HG02840 (cell line): ENCODE measurements around the gene ABAT.
"Not testable (repeated sequence)": the region's sequence is repeated elsewhere in the genome, so short reads cannot be mapped to it uniquely, and the experiment has no call there.

Experiments used
- ATAC-seq: cut with Tn5 transposase; IDR thresholded peaks from one replicate; pipeline ENCODE4 v1.9.1; 2021; ENCODE audit warnings: mild to moderate bottlenecking, moderate library complexity, moderate number of reproducible peaks; ENCODE audit not compliant: unreplicated experiment, low FRiP score

ABAT gene

DNA sequence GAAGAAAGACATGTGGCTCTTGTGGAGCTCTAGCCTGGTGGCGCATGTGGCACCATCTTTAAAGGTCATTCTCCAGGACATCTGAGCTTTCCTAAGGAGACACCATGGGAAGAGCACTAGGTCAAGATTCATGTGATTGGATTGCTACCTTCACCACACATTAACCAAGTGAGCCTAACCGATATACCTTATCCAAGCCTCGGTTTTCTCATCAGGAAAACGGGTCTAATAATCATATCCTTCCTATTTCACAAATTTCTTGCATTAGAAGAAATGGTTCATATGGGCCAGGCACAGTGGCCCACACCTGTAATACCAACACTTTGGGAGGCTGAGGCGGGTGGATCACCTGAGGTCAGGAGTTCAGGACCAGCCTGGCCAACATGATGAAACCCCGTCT is 64.7 kb downstream of the ABAT start:
- no peak for ATAC-seq

DNA sequence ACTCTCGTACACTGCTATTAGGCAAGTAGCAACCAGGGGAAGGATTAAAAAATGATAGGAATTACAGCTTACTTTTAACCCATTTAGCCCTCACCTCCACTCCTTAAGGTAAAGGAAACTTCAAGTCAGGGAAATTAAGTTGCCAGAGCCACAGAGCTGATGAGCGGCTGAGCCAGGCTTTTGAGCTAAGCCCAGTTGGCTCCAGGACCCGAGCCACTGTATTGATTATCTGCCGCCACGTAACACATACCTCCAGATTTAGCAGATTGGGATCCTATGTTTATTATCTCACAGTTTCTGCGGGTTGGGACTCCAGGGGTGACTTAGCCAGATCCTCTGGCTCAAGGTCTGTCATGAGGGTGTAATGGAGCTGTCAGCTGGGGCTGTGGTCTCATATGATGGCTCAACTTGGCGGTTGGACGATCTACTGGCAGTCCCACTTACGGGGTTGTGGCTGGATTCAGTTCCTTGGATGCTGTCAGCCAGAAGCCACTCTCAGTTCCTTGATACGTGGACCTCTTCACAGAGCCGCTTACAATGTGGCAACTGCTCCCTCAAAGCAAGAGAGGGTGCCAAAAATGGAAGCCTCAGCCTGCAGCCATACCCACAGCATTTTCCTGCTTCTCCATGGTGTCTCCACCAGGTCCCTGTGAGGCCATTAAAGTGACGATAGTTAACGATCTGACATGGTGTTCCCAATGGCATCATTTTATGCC is 65.7 kb downstream of the ABAT start:
- ATAC-seq, result no peak

DNA sequence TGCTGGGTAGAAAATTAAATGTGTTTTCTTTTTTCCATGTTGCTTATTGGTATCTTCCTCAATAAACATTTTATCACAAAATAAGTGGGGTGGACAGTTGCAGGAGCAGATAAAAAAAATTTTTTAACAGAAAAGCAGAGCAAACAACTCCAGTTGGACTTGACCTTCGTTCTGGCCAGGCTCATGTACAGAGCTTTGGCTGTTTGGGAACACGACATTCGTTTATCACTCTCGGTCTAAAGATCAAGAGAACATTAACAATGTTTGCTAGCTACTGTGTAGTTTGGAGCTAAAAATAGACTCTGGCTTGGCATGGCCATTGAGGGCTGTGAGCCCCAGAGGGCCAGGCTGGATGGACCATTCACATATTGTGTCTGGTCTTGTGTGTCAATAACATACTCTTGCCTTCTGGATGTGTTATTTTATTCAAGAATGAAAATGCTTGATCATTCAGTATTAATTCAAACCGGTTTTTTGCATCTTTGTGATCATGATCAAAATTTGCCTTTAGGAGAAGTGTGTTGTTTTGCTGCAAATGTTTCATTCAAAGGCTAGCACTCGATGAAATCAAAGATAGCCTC is 66.4 kb downstream of the ABAT start:
- no peak for ATAC-seq

DNA sequence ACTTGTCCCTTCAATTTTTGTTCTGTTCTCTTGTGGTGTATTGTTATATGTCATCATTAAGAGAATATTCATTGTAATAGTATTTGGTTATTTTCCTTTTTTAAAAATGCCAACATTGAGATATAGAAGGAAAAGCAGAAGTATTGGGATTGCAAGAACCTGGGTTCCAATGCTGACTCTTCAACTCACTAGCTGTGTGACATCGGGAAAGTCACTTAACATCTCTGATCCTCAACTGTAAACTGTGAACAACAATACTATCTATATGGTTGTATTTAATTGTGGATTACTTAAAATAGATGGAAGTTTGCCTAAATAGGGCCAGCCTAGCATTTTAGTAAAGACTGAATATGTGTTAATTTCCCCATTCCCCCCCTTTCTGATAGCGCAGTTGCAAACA is 67.2 kb downstream of the ABAT start:
- no peak for ATAC-seq

DNA sequence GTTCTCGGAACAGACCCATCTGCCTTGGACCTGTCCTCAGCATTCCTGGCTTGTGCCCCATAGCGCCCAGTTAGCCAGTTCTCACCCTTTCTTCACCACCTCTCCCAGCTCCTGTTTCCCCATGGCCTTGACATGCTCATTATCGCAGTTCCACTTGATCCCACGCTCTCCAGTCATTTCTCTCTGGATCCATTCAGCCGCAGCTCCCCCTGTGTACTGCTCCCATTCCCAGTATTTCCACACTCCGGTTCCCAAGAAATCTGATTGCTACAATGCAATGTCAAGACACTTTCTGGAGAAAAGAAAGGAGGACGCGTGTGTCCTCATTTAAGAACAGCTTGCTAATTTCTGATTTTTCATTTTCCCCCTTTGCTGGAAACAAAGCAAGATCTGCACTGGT is 67.7 kb downstream of the ABAT start:
- no peak for ATAC-seq

DNA sequence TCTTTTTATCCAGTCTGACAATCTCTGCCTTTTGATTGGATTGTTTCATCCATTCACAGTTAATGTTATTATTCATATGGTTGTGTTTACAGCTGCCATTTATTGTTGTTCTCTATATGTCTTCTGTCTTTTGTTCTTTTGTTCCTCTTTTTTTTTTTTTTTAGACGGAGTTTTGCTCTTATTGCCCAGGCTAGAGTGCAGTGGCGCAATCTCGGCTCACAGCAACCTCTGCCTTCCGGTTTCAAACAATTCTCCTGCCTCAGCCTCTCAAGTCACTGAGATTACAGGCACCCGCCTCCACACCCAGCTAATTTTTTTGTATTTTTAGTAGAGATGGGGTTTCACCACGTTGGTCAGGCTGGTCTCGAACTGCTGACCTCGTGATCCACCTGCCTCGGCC is 74.5 kb downstream of the ABAT start:
- not testable (repeated sequence) for ATAC-seq

DNA sequence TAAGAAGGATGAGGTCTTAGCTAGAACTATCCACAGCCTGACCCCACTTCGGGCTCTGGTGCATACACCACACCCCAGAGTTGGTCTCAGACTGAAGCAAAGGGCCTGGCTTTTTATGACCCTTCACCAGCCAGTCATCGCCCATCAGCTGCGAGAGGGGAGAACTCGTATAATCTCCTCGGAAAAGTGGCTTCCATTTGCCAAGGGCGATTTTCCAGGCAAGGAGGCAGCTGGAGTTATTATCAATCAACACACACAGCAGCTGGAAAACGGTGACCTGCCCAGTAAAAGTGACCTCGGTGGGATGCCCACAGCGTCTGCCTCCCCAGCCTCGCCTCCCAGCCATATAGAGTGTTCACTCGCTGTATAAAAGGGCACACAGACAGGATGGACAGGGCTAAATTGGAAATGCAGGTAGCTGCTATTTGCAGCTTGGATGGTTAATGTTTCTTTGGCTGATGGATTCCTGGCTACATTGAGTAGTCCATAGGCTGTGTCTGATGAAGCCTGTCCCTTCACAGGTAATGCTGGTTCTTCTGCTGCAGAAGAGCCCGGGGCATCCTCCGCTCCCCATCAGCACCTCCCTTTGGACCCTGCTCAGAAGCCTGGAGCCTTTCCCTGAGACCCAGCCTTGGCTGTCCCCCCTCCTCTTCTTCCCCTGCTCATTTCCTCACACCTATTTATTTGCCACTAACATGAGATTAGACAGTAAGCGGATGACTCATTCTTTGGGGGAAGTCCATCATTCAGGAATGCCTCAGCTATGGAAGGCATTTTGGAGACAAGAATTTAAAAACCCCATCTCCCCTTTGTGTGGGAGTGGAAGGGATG is 77.3 kb downstream of the ABAT start:
- no peak for ATAC-seq

DNA sequence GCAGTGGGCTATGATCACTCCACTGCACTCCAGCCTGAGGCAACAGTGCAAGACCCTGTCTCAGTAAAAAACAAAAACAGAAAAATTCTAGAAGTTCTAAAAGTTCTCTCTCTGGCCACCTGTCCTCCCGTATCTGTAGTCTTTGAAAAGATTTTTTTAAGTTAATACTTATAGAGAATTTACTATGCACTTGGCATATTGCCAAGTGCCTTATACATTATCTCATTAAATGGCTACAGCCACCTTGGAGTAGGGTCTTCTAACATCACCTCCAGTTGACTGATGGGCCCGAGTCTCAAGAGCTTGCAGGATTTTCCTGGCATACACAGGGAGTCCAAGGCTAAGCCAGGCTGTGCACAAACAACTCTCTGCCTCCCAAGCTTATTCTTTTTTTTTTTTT is 78.3 kb downstream of the ABAT start:
- no peak for ATAC-seq

DNA sequence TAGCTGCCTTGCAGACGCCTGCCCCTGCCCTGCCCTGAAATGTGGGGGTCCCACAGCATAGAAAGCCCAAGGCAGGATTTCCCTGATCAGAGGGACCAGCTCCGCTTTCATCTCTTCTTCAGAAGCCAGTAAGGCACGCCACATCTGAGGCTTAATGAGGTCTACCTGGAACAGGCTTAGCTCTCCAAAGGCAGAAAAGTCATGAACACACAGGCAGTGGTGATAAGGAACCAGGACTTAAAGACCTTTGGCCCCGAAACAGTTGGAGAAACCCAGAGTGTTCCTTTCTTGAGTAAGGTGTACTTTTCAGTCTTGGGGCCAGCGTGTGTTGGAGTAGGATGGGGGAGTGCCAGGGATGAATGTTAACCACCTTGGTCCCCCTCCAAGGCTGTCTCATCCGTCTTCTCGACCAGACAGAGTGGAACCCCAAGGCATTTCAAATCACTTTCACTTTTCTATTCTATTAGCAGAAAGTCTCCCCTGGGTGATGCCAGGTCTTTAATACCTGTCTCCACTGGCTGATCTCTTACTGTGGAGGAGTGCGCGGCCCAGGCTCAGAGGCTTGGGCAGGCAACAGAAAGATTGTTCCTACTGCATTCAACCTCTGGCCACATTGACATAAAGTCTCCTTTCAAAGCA is 79.1 kb downstream of the ABAT start:
- ATAC-seq, result no peak

DNA sequence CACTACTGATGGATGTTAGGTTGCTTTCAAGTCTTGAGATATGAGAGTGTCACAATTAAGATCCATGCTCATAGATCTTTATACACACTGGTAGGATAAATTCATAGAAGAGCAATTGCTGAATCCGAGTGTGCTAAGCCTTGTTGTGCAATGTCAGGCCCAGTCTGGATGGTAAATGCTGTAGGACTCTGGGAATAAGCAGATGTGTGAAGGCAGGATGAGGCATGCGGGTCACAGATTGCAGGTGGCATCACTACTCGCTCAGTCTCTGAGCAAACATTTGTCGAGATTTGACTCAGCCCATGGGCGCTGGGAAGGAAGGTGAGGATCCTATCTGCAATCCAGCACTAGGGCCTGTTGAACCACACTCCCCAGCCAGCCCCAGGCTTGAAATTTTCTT is 82.3 kb downstream of the ABAT start:
- no peak for ATAC-seq

DNA sequence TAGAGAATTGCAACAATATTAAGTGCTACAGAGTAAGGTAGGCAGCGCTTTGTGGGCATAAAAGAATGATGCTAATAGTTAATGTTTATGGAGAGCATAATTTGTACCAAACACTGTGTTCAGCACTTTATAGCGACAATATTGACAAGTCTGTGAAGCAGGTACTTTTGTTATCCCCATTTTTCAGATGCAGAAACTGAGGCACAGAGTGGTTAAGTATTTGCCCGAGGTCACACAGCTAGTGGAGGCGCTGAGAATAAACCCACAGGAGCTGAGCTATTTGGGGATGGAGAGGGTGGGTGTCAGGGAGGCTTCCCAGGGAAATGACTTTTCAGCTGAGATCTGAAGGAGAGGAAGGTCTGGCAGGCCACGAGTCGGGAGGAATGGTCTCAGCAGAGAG is 83.6 kb downstream of the ABAT start:
- ATAC-seq, result no peak

DNA sequence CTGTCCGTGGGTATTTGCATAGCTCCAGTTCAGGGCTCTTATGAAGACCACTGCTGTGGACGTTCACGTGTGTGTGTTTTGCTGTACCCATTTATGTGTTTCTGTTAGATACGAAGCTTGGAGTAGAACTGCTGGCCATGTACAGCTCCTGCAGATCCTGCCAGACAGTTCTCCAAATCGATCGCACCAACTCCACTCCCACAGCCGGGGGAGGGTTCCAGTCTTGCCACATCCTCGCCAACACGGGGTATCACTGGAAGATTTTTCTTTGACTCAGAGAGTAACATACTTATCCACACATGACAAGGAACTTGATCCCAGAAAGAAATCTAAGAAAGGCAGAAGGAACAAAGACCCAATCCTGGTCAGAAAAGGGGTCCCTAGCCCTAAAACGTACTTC is 85.6 kb downstream of the ABAT start:
- ATAC-seq, result no peak

DNA sequence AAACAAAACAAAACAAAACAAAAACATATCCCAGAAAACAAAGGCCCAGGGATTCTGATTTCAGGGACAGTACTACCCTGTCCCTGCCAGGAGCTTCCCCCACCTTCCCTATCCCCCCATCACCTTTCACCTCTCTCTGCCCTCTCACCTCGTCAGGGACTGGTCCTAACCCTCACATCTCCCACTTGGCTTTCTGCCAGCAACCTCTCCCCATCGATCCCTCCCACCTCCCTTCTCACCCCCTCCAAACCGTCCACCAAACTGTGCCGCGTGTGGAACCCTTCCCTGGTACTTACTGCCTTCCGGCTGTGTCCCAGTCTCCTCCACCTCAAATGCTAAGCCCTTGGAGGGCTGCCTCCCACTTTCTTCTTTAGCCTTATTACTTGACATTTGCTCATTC is 86.7 kb downstream of the ABAT start:
- ATAC-seq, result no peak

DNA sequence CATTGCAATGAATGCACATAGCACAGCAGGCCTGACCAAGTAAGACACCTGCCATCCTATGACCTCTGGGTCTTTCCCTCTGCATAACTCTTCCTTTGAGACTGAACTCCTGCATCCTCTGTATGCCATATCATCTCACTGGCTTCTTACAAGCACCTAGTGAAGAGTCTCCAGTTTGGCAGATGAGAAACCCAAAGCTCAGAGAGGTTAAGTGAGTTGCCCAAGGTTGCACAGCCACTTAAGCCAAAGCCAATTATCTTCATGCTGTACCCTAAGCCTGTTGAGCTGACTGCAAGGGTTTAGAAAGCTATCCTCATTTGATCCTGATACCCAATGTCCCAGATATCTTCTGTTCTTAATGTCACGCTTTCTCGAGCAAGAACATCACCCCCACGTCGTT is 87.8 kb downstream of the ABAT start:
- no peak for ATAC-seq

DNA sequence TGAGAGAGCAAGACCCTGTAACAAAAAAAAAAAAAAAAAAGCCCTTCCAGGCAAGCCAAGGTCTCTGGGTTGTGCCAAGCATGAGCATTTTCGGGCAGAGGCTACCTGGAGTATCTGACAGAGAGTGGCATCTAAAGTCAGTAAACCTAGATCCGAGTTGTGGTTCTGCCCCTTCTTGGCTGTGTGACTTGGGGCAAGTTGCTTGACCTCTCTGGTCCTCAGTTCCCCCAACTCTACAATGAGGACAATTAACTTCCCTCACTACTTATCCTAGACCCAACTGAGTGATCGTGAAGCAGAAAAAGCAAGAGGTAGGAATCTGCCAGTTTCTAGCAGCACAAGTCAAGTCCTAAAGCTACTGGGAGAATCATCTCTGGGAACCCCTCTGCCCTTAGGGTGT is 88.7 kb downstream of the ABAT start:
- ATAC-seq, result no peak

DNA sequence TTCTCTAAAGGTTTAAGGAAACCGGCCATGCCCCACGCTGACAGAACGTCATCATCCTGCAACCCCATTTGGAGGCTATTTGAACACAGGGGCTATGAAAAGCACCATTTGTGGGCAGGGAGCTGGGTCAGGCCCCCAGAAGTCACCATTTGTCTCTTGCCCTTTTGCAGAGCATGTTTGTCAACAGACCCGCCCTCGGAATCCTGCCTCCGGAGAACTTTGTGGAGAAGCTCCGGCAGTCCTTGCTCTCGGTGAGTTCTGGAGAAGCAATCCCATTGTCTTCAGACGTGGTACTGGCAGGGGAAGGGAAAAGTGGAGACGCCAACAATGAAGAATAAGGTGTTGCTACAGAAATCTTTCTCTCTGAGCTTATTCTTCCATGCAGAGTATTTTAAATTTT is 89.5 kb downstream of the ABAT start:
- ATAC-seq, result no peak

DNA sequence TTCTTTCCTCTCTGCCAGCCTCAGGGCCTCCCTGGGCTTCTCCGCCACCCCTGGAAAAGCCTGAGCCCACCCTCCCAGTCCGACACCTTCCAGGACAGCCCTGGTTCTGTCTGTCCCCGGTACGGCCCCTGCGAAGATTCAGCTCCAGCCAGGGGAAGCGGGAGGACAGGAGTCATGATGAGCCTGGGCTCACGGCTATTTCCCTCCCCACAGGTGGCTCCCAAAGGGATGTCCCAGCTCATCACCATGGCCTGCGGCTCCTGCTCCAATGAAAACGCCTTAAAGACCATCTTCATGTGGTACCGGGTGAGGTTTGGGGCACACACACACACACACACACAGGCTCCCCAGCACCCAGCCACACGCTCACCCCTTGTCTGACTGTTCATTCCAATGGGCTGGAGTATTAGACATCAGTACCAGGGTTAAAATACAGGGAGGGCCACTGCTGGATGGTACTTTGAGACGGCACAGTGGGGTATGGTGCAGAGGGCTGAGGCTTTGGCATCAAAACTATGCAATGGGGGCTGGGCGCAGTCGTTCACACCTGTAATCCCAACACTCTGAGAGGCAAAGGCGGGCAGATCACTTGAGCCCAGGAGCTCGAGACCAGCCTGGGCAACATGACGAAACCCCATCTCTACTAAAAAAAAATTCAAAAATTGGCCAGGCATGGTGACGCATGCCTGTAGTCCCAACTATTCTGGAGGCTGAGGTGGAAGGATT is 90.3 kb downstream of the ABAT start:
- no peak for ATAC-seq

DNA sequence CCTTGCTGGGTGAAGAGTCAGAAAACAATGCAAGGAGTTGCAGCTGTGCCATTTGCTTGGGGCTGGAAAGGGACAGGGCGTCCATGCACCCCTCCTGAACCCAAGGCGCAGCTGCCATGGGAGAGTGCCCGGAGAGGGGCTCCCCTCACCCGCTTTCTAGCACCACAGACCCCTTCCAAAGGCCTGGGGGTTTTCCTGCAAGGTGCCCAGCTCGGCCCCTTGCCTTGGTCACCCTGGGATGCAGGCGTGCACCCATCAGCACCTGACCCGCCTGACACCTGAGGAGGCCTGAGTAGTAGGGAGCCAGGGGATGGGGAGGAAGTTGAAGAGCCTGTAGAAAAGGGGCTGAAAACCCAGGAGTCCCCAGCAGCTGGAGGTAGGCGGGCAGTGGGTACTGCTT is 92.8 kb downstream of the ABAT start:
- no peak for ATAC-seq

DNA sequence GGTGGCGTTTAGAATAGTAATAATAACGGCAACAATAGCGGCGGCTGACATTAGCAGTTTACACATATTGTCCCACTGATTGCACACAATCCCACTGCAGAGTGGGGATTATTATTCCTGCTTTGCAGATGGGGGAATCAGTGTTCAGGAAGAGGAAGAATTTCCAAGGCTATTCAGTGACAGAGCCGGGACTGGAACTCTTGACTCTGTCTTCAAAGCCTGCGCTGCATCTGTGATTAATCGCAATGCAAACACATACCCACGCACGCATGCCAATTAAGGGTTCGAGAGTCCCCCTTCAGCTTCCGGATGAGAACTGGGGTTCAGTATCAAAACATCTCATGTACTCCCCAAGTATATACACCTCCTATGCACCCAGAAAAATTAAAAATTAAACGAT is 93.9 kb downstream of the ABAT start:
- ATAC-seq, result no peak

DNA sequence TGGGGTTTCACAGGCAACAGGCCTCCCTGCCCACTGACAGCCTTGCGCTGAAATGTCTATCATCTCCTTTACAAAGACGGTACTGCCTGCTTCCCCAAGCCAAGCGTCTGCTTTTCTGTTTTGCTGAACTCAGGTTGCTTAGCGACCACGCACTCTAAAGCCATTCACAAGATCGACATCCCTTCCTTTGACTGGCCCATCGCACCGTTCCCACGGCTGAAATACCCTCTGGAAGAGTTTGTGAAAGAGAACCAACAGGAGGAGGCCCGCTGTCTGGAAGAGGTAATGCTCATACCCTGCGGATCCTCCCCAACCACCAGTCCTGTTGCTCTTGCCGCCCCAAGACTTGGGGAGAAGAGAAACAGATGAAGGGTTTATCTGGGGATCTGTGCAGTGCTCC is 94.3 kb downstream of the ABAT start:
- no peak for ATAC-seq

DNA sequence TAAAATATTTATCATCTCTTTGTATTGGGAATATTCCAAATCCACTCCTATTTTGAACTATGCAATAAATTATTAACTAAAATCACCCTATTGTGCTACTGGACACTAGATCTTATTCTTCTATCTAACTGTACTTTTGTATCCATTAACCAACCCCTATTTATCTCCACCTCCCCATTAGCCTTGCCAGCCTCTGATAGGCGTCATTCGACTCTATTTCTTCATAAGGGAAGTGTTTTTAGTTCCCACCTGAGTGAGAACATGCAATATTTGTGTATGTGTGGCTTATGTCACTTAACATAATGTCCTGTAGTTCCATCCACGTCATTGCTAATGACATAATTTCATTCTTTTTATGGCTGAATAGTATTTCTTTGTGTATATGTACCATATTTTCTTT is 99.1 kb downstream of the ABAT start:
- ATAC-seq, result no peak
